A549 (cell line): ENCODE measurements around the gene ID3.
"Not testable (repeated sequence)": the region's sequence is repeated elsewhere in the genome, so short reads cannot be mapped to it uniquely, and the experiment has no call there.

Source experiments
- ELK1 ChIP-seq: fragments of 150-350 bp; IDR thresholded peaks from 2 replicates; pipeline ENCODE4 v1.6.1; 2014; ENCODE audit warnings: low read depth, mild to moderate bottlenecking, low read length
- EP300 ChIP-seq, 2 experiments: fragments of >200 bp; sonication (Bioruptor Twin); formaldehyde crosslinking; IDR thresholded peaks; 2 replicates in 1 of 2; 3 replicates in 1 of 2; pipeline ENCODE4 v1.6.1; 2016 to 2017
- FOSL2 ChIP-seq, 2 experiments: fragments of 450-650 bp in 1 of 2; fragments of >200 bp in 1 of 2; sonication (Bioruptor Twin) in 1 of 2; formaldehyde crosslinking; IDR thresholded peaks; 2 replicates each; pipeline versions ENCODE4 v1.5.0 to v1.6.1; 2016 to 2020; ENCODE audit warnings: mild to moderate bottlenecking in 1 of 2, moderate library complexity in 1 of 2
- MAX ChIP-seq: IDR thresholded peaks from 2 replicates; pipeline ENCODE4 v1.6.1; 2012
- RAD21 ChIP-seq, 2 experiments: fragments of >200 bp in 1 of 2; sonication (Bioruptor Twin) in 1 of 2; formaldehyde crosslinking in 1 of 2; IDR thresholded peaks in 1 of 2; conservative IDR thresholded peaks in 1 of 2; 2 replicates in 1 of 2; 3 replicates in 1 of 2; pipeline ENCODE4 v1.6.1; 2012 to 2018; ENCODE audit warnings: inconsistent platforms in 1 of 2
- TF ChIP-seq, protein P1 (sequence below): fragments of >200 bp; sonication (Bioruptor Twin); formaldehyde crosslinking; IDR thresholded peaks from 3 replicates; pipeline ENCODE4 v1.5.1; 2016

GRCh38 chr1:23583727-23584126 lies 24.4 kb upstream of the ID3 start:
- TF ChIP-seq, protein P1, sequence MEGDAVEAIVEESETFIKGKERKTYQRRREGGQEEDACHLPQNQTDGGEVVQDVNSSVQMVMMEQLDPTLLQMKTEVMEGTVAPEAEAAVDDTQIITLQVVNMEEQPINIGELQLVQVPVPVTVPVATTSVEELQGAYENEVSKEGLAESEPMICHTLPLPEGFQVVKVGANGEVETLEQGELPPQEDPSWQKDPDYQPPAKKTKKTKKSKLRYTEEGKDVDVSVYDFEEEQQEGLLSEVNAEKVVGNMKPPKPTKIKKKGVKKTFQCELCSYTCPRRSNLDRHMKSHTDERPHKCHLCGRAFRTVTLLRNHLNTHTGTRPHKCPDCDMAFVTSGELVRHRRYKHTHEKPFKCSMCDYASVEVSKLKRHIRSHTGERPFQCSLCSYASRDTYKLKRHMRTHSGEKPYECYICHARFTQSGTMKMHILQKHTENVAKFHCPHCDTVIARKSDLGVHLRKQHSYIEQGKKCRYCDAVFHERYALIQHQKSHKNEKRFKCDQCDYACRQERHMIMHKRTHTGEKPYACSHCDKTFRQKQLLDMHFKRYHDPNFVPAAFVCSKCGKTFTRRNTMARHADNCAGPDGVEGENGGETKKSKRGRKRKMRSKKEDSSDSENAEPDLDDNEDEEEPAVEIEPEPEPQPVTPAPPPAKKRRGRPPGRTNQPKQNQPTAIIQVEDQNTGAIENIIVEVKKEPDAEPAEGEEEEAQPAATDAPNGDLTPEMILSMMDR: not testable (repeated sequence)
- not testable (repeated sequence) for TF ChIP-seq RAD21 (conservative IDR thresholded peaks at IDR 0.05 in 1 of 2, IDR thresholded peaks at IDR 0.05 in 1 of 2); MAX; FOSL2 (IDR thresholded peaks at IDR 0.05); FOSL2 (CRISPR knock-in tag; IDR thresholded peaks at IDR 0.05); EP300 (IDR thresholded peaks at IDR 0.05); ELK1
